Measurements from ENCODE around the gene KRTAP12-3. TPM values are rescaled to one million over a fixed set of nuclear protein-coding genes. Genes with fewer than 3 reads are reported as not detected.
"Not testable (repeated sequence)": the region's sequence is repeated elsewhere in the genome, so short reads cannot be mapped to it uniquely, and the experiment has no call there.

KRTAP12-3 gene, protein sequence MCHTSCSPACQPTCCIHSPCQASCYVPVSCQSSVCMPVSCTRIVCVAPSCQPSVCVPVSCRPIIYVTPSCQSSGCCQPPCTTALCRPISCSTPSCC
- not detected for polyA plus RNA-seq (ENCODE audit: insufficient read length)

DNA sequence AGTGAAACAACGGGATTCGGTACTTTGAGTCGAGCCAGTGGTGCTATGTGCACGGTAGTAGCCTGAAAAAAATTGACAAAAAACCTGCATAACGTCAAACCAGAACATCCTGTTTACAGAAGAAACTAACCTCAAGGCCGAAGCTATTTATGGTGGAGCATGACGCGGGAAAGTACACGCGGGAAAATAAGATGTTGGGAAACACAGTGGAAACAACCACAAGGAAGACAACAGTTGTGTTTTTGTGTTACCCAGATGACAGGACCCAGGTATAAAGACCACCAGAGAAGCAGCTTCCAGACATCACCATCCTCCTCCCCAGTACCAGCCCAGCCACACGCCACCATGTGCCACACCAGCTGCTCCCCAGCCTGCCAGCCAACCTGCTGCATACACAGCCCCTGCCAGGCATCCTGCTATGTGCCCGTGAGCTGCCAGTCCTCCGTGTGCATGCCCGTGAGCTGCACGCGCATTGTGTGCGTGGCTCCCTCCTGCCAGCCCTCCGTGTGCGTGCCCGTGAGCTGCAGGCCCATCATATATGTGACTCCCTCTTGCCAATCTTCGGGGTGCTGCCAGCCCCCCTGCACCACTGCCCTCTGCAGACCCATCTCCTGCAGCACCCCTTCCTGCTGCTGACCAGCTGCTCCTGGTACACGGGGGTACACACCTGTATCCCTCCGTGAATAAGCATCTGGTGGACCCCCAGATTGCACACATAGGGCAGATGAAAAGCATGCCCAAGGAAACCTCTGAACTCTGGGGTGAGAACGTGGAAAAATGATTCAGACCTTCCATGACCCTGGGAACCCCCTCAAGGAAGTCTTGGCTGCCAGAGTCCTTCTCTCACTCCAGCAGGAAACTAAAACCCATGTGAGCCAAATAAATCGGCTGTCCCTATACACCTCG, at the start of gene KRTAP12-3:
KRTAP12-3 (plus strand) TSS at position 298 of the 906 bp plus-strand sequence; CDS start at position 346, 48 bp downstream.
- no peak for DNase-seq

DNA sequence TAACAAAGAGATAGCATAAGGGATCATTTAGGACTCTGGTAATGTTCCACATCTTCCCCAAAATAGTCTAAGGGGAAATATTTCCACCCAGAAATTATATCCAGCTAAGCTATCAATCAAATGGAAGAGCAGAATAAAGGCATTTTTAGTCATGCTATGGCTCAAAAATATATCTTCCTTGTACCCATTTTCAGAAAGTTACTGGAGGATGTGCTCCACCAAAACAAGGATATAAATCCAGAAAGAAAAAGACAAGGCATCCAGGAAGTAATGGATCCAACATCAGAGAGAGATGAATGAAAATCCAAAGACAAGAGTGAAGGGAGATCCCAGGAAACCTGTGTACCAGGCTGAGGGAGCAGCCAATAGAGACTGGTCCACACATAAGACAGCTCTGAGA, 48.5 kb upstream of the KRTAP12-3 start:
- no peak for DNase-seq

DNA sequence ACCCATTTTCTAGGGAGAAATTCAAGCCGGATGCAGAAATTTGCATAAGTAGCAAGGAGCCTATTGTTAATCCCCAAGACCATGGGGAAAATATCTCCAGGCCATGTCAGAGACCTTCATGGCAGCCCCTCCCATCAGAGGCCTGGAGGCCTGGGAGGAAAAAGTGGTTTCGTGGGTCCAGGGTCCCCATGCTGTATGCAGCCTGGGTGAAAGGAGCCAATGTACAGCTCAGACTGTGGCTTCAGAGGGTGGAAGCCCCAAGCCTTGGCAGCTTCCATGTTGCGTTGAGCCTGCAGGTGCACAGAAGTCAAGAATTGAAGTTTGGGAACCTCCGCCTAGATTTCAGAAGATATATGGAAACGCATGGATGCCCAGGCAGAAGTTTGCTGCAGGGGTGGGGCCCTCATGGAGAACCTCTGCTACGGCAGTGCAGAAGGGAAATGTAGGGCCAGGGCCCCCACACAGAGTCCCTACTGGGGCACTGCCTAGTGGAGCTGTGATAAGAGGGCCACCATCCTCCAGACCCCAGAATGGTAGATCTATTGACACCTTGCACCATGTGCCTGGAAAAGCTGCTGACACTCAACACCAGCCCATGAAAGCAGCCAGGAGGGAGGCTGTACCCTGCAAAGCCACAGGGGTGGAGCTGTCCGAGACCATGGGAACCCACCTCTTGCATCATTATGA, 47.4 kb upstream of the KRTAP12-3 start:
- DNase-seq: not testable (repeated sequence)

DNA sequence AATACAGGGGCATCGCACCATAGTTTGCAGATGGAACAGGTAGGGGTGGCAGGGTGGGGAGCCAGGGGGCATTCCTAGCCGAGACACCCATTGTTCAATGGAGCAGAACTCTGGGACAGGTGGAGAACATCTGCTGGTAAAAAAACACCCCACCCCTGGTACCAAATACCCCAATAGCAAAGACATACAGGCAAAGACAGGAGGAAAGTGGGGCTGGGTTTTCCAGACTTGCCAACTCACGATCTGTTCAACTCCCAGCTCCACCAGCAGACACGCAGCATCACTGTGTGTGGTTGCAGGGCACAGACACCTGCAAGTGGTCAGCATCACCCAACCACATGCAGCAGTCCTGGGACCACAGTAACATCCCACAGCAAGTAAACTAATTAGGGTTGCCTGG, 46.2 kb upstream of the KRTAP12-3 start:
- no peak for DNase-seq

DNA sequence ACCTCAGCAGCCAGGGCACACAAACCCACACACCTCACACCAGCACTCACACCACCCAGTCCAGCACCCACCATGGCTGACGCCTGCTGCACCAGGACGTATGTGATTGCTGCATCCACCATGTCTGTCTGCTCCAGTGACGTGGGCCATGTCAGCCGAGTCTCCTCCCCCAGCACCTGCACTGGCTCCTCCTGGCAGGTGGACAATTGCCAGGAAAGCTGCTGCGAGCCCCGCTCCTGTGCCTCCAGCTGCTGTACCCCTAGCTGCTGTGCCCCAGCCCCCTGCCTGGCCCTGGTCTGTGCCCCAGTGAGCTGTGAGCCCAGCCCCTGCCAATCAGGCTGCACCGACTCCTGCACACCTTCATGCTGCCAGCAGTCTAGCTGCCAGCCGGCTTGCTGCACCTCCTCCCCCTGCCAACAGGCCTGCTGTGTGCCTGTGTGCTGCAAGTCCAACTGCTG, 45.7 kb upstream of the KRTAP12-3 start, which contains the start of gene KRTAP10-8:
KRTAP10-8 (plus strand) TSS at position 51 of the 458 bp plus-strand sequence; CDS start at position 73, 22 bp downstream.
- no peak for DNase-seq

DNA sequence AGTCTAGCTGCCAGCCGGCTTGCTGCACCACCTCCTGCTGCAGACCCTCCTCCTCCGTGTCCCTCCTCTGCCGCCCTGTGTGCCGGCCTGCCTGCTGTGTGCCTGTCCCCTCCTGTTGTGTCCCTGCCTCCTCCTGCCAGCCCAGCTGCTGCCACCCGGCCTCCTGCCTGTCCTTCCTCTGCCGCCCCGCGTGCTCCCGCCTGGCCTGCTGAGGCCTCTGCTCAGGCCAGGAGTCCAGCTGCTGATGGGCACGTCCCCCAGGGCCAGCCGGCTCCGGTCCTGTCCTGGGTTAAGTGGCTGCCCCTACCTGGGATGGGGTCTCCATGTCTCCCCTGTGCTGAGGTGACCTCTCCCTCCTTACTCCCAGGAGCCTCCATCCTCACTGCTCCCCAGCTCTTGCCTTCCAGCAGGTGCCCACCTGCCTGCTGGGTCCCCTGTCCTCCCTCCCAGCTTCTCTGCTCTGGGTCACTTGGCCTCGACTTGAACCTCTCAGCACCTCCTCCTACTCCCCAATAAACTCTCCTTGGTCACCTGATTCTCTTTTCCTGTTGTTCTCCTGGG, 45.0 kb upstream of the KRTAP12-3 start:
- no peak for DNase-seq

DNA sequence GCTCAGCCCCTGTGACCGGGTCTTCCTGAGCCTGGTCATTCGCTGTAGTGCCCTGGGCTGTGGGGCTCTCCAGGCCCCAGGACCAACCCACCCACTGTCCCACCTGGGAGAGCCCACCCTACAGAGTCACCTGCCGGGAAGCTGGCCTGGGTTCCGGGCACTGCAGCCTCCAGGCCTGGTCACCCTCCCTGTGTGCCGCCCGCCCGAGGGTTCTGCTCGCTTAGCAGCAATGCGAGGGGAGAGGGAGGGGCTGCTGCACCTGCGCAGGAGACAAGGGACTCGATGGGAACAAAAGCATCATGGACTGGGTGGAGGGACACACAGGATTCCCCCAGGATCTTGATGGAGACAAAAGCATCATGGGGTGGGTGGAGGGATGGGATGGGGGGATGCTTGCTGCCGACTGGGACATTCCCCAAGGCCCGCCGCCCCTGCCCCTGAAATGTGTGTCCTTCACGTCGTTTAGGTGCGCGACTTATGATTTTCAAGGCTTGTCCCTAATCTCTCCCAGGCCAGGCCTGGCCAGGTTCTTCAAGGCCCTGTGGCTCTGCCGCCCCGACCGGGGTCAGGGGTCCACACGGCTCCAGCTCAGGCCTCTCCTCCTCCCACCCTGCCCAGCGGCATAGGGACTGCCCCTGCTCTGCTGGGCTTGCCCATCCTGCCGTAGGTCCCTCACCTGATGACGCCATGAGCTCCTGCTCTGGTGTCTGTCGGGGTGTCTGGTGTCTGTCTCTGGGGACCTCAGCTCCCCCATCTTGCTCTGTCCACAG, 44.2 kb upstream of the KRTAP12-3 start:
- no peak for DNase-seq

DNA sequence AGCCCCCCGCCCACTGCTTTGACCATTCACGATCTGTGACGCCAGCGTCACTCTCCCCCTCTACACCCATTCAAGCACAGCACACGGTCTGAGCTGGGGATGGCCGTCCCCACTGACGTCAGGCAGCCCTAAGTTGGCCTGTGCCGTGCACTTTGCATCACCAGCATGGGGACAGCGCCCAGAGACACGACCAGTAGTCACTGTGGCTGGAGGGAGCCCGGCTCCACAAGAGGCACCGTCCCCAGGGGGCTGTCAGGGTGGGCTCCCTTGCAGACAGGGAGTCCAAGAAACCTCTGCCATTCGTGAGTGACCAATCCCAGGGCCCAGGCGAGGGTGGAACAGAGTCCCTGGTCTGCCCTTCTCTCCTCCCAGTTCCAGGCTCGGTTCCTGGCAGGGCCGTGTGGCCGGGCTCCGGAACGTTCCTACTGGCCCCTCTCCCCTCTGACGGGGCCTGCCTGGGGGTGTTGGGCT, 43.5 kb upstream of the KRTAP12-3 start:
- no peak for DNase-seq

DNA sequence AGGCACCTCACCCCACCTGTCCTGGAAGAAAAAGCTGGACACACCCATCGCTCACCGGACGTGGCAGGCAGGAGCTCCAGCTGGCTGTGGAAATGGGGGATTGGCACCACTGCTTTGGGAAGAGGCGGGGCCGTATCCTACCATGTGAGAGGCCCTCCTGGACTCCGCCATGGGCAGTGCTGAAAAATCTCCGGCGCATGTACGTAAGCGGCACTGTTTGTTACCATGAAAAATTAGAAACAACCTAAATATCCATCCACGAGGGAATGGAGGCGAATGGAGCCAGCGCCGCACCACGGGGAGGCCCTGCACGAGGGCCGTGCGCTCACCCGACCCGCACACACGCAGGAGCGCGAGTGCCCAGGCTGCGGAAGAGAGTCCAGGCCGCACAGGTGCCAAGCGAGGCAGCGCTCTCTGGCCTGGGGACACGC, 42.8 kb upstream of the KRTAP12-3 start:
- no peak for DNase-seq

DNA sequence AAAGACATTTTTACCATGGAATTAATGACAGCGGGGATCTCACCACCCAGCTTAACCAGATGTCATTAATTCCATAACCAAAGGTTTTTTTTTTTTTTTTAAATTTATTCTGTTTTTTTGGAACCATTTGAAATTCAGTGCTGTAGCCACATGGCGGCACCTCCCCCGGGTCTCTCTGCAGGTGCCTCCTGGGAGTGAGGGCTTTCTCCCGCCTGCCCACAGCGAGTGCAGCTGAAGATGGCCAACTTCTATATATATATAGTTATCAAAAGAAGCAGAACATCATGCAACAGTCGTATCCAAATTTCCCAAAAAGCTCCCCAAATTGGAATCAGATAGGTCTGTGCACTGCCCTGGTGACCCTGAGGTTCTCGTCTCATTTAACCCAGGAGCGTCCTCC, 42.3 kb upstream of the KRTAP12-3 start:
- DNase-seq: no peak

DNA sequence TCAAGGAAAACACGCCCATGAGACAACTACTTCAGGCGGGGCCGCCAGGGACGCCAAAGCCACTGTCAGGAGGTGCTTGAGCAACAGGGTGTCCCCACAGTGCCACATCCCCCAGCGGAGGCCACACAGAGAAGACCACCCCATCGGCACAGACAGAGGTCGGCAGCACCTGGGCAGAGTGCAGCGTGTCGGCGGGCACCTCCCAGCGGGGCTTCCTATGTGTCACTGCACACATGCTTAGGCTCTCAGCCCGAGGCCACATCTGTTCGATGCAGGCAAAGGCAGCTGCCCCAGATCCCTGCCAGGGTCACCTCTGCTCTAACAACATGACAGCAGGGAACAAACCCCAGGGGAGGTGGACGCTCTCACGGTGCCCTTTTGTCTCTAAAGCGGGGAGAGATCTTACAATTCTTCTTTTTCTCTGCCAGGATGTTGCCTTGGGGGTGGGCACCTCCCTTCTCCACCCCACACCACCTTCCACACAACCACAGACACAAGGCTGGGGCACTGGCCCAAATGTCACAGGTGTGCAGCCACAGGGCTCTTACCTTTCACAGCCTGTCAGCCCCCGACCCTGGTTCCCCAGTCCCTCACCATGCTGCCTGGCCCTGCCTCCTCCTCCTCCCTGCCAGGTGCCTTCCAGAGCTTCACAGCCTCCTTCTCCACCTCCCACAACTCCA, 41.7 kb upstream of the KRTAP12-3 start:
- no peak for DNase-seq

DNA sequence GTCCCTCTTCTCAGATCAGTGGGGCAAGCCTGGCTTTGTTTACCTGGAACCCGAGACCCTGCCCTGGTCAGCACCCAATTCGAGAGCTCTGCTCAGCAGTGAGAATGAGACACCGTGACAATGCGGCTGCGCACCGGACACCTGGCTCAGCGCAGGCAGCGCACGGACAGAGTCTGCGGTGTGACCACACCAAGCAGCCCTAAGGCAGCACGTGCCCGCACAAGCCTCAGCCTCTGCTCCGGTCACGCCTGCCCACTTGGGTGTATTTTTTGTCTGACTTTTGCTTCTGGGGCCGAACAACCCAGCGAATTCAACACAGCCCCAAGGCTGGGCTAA, 41.2 kb upstream of the KRTAP12-3 start:
- DNase-seq: no peak

DNA sequence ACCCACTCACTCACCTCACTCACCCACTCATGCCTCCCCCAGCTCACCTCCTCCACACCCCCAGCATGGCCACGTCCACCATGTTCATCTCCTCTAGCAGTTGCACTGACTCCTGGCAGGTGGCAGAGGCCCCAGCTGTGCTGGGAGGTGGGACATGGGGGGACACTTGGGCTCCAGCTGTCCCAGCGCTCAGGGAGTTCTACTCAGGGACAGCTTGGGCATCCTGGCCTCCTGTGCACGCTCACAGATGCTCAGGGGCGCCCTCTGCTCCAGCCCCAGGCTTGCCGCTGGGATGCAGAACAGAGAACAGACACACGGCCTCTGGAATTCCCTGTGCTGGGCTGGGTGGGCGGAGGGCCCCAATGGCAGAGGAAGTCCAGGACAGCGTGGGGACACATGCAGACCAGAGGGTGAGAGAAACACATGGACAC, 40.6 kb upstream of the KRTAP12-3 start:
- no peak for DNase-seq

DNA sequence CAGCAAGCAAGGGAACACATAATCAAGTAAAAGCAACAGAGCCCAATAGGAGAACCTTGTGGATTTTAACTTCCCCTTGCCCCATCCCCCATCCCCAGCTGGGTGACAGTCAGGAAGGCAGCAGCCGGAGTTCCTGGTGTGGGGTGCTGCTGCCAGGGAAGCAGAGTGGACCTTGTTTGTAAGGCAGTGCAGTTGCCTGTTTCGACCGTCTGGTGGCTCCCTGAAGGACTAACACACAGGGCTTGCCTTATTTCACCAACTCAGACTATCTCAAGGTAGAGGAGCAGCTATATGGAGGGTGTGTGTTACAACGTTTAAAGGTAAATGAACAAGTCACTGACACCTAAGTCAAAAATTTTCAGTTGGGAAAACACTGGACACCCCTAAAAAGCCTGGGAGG, 39.2 kb upstream of the KRTAP12-3 start:
- no peak for DNase-seq

DNA sequence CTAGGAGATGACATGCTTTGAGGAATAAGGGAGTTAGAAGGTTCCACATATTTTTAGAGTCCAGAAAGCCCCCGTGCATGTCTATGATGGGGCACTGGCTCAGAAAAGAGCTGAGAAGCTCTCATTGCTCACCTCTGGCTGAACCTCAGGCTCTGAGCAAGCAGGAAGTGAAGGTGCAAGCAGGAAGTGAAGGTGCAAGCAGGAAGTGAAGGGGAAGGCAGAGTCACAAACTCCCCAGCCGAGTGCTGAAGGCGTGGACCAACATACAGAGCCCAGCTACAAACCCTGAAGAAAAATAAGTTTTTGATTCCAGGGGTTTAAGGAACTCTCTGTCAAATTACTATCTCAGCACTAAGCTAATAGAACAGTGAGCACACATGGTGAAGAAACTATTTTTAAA, 38.8 kb upstream of the KRTAP12-3 start:
- no peak for DNase-seq

DNA sequence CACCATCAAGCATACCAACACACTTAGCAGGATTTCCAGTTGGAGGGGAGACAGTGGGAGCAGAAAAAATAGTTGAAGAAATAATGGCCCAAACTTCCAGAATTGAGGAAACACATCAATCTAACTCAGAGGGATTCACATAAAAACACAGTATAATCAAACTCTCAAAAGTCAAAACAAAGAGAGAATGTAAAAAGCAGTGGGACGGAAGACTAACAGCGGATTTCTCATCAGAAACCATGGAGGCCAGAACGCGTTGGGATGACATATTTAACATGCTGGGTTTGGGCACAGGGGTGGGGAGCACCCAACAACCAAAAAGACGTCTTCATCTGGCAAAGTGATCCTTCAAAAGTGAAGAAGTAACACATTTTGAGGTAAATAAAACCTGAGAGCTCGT, 37.8 kb upstream of the KRTAP12-3 start:
- no peak for DNase-seq

DNA sequence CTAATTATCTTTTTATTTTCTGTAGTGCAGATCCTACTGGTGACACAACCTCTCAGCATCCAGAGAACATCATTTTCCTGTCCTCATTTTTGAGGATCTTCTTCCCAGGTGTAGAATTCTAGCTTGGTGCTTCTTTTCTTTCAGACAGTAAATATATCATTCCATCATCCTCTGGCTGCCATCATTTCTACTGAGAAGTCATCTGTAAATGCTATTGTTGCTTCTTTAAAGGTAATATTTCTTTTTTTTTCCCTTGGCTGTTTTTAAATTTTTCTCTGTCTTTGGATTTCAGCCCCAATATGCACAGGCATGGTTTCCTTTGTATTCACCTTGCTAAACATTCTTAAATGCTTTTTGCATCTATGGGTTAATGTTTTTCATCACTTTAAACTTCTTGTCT, 34.2 kb upstream of the KRTAP12-3 start:
- DNase-seq: no peak

DNA sequence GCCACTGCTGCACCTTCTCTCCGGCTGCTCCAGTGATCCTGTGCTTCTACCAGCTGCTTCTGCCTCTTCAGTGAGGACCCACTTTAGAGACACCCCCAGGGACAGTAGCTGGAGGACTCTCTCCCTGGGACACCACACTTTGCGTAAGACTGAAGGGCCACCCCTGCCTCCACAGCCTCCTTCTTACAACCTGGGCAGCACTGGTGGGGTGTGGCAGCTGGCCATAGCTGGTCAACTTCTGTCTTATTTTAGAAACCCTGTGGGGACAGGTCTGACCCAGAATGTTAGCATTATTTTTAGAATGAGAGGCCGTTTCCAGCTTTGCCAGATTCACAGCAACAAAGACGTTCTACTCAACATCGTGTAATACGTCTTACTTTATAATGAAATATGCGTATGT, 32.0 kb upstream of the KRTAP12-3 start:
- no peak for DNase-seq

DNA sequence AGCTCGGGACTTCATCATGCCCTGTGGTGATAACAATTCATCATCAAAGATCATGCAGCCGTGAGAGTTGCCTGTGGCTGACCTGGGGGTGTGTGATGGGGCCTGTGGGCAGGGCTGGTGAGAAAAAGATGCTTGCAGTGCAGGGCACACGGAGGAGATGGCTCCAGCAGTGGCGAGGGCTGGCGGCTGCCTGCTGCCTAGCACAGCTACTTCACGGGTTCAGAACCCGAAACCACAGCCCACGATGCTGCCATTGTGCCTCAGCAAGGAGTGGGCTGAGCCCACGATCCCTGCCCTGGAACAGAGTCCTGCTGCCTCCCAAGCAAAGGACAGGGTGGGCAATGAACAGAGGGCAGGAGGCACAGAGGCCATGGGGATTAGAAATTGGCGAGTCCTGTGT, 31.5 kb upstream of the KRTAP12-3 start:
- DNase-seq: no peak

DNA sequence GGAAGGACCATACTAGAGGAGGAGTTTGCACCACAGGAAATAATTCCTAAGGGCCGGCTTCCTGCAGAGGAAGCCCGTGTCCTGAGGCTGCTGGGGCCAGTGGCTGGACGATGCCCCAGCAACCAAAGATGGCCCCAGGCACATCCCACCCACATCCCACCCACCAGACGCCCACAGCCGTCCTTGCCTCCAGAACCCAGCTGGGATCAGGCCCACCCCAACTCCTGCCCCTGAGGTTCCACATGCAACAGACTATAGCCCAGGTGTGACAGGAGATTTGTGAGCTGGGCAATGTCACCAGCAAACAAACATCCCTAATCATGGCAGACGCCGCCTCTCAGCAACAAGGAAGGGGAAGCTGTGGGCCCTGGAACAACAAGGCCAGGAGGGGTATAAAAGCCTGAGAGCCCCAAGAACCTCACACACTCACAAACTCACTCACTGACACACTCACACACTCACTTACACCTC, 31.0 kb upstream of the KRTAP12-3 start, which contains the start of gene KRTAP10-9:
KRTAP10-9 (plus strand) TSS at position 421 of the 471 bp plus-strand sequence. CDS start 79 bp downstream, outside the sequence.
- DNase-seq: no peak

DNA sequence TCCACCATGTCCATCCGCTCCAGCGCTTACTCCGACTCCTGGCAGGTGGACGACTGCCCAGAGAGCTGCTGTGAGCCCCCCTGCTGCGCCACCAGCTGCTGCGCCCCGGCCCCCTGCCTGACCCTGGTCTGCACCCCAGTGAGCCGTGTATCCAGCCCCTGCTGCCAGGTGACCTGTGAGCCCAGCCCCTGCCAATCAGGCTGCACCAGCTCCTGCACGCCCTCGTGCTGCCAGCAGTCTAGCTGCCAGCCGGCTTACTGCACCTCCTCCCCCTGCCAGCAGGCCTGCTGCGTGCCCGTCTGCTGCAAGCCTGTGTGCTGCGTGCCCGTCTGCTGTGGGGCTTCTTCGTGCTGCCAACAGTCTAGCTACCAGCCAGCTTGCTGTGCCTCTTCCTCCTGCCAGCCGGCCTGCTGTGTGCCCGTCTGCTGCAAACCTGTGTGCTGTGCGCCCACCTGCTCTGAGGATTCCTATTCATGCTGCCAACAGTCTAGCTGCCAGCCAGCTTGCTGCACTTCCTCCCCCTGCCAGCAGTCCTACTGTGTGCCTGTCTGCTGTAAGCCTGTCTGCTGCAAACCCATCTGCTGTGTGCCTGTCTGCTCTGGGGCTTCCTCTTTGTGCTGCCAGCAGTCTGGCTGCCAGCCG, 30.4 kb upstream of the KRTAP12-3 start:
- not testable (repeated sequence) for DNase-seq
